IMR-90 (cell line): ENCODE results near the gene SNRPE. TPM values are rescaled to one million over a fixed set of nuclear protein-coding genes. Genes with fewer than 3 reads are reported as not detected.

ENCODE experiments used
- ATAC-seq: fragments of 200-7000 bp; cut with Tn5 transposase; 2 replicates; pipeline ENCODE4 v1.9.1; 2020; ENCODE audit warnings: low read depth, mild to moderate bottlenecking, moderate library complexity
- BruUV-seq: library from RNA; stranded (reverse); fragments of 400-500 nt; replicated peaks from 2 replicates; lab custom pipeline; 2021; lab: Mats Ljungman, UMichigan
- CTCF ChIA-PET: fragments of 300-600 bp; formaldehyde crosslinking; extraction: SDS; loops from one replicate; lab custom pipeline; 2021; ENCODE audit warnings: antibody characterized with exemption; lab: Yijun Ruan, JAX
- POLR2A ChIA-PET: fragments of 300-600 bp; sonication (Branson Sonifier 250); formaldehyde crosslinking; loops from one replicate; lab custom pipeline; 2022; ENCODE audit warnings: antibody characterized with exemption; ENCODE audit not compliant: unreplicated experiment; lab: Charles Lee
- DNase-seq: peaks from one replicate; pipeline ENCODE4 v3.0.0; 2013
- H2AFZ ChIP-seq: replicated peaks from 2 replicates; pipeline ENCODE3; 2013; ENCODE audit warnings: low read length, mild to moderate bottlenecking; ENCODE audit not compliant: poor library complexity
- H2AK5ac ChIP-seq: 2 replicates; pipeline ENCODE4 v1.6.1; 2013; ENCODE audit warnings: low read depth, low read length, inconsistent platforms
- H2AK9ac ChIP-seq: replicated peaks from 2 replicates; pipeline ENCODE3; 2013; ENCODE audit warnings: mild to moderate bottlenecking, low read depth, low read length, moderate library complexity; ENCODE audit not compliant: poor library complexity
- H2BK120ac ChIP-seq: 2 replicates; pipeline ENCODE4 v1.6.1; 2013; ENCODE audit warnings: low read depth, low read length, inconsistent platforms
- H2BK15ac ChIP-seq: 3 replicates; pipeline ENCODE4 v1.6.1; 2013; ENCODE audit warnings: low read depth, low read length, inconsistent platforms
- H2BK20ac ChIP-seq: 2 replicates; pipeline ENCODE4 v1.6.1; 2013; ENCODE audit warnings: low read depth, mild to moderate bottlenecking, inconsistent platforms, low read length, moderate library complexity
- H2BK5ac ChIP-seq: 2 replicates; pipeline ENCODE4 v1.6.1; 2013; ENCODE audit warnings: mild to moderate bottlenecking, low read depth, low read length, inconsistent platforms; ENCODE audit not compliant: poor library complexity, severe bottlenecking
- H3K14ac ChIP-seq: replicated peaks from 2 replicates; pipeline ENCODE4 v1.6.1; 2013; ENCODE audit warnings: low read depth, low read length, inconsistent platforms
- H3K18ac ChIP-seq: 2 replicates; pipeline ENCODE4 v1.6.1; 2013; ENCODE audit warnings: low read depth, low read length, control low read depth
- H3K23ac ChIP-seq: 2 replicates; pipeline ENCODE4 v1.6.1; 2013; ENCODE audit warnings: low read depth, low read length, inconsistent platforms
- H3K27ac ChIP-seq: 2 replicates; pipeline ENCODE4 v1.5.1; 2013; ENCODE audit warnings: mild to moderate bottlenecking, control low read depth, low read length; ENCODE audit not compliant: insufficient read depth
- H3K27me3 ChIP-seq: 2 replicates; pipeline ENCODE4 v1.6.1; 2013; ENCODE audit warnings: low read length; ENCODE audit not compliant: control insufficient read depth, insufficient read depth
- H3K36me3 ChIP-seq: 2 replicates; pipeline ENCODE4 v1.6.1; 2013; ENCODE audit warnings: low read length, mixed read lengths; ENCODE audit not compliant: control insufficient read depth, insufficient read depth
- H3K4ac ChIP-seq: 2 replicates; pipeline ENCODE4 v1.6.1; 2013; ENCODE audit warnings: low read depth, low read length, inconsistent platforms
- H3K4me1 ChIP-seq: 2 replicates; pipeline ENCODE4 v1.6.1; 2013; ENCODE audit warnings: low read length, mixed read lengths; ENCODE audit not compliant: control insufficient read depth, insufficient read depth
- H3K4me2 ChIP-seq: 2 replicates; pipeline ENCODE4 v1.6.1; 2013; ENCODE audit warnings: low read depth, mild to moderate bottlenecking, control low read depth, low read length, moderate library complexity
- H3K4me3 ChIP-seq: 2 replicates; pipeline ENCODE4 v1.5.1; 2013; ENCODE audit warnings: low read depth, mild to moderate bottlenecking, control low read depth, low read length, moderate library complexity; ENCODE audit not compliant: insufficient read depth
- H3K56ac ChIP-seq: 2 replicates; pipeline ENCODE4 v1.6.1; 2013; ENCODE audit warnings: low read length, inconsistent platforms; ENCODE audit not compliant: insufficient read depth; ENCODE audit errors: extremely low read depth
- H3K79me1 ChIP-seq, 2 experiments: 2 replicates each; pipeline ENCODE4 v1.6.1; 2013; ENCODE audit warnings: low read length in 2 of 2, inconsistent platforms in 1 of 2, low read depth in 1 of 2
- H3K9ac ChIP-seq: 2 replicates; pipeline ENCODE4 v1.6.1; 2013; ENCODE audit warnings: low read depth, low read length, control low read depth
- H3K9me1 ChIP-seq: 2 replicates; pipeline ENCODE4 v1.6.1; 2013; ENCODE audit warnings: low read length, inconsistent platforms; ENCODE audit not compliant: insufficient read depth
- H3K9me3 ChIP-seq: 2 replicates; pipeline ENCODE4 v1.6.1; 2013; ENCODE audit warnings: low read length; ENCODE audit not compliant: control insufficient read depth, insufficient read depth
- H4K20me1 ChIP-seq: 2 replicates; pipeline ENCODE4 v1.6.1; 2013; ENCODE audit warnings: low read length, inconsistent platforms; ENCODE audit not compliant: insufficient read depth
- H4K5ac ChIP-seq: 2 replicates; pipeline ENCODE4 v1.6.1; 2013; ENCODE audit warnings: mild to moderate bottlenecking, low read depth, low read length, control low read depth
- H4K8ac ChIP-seq, 2 experiments: 2 replicates each; pipeline ENCODE4 v1.6.1; 2013; ENCODE audit warnings: low read depth in 2 of 2, low read length in 2 of 2, control low read depth in 1 of 2, inconsistent platforms in 1 of 2
- H4K91ac ChIP-seq: 2 replicates; pipeline ENCODE4 v1.6.1; 2013; ENCODE audit warnings: low read depth, low read length, inconsistent platforms; ENCODE audit not compliant: insufficient read depth
- BHLHE40 ChIP-seq: fragments of 150-350 bp; IDR thresholded peaks from 2 replicates; pipeline ENCODE4 v1.6.1; 2016; ENCODE audit warnings: mild to moderate bottlenecking, low read depth, low read length
- CEBPB ChIP-seq: IDR thresholded peaks from 2 replicates; pipeline ENCODE4 v1.6.1; 2012; ENCODE audit warnings: low read depth, low read length, improper control_type of control experiment
- CHD1 ChIP-seq: IDR thresholded peaks from 2 replicates; pipeline ENCODE4 v1.6.1; 2012; ENCODE audit warnings: low read depth, low read length, improper control_type of control experiment
- FOS ChIP-seq: fragments of 150-350 bp; IDR thresholded peaks from 2 replicates; pipeline ENCODE4 v1.6.1; 2016; ENCODE audit warnings: low read depth, low read length
- MAFK ChIP-seq: IDR thresholded peaks from 2 replicates; pipeline ENCODE4 v1.6.1; 2012; ENCODE audit warnings: low read depth, low read length, improper control_type of control experiment
- MXI1 ChIP-seq: IDR thresholded peaks from 2 replicates; pipeline ENCODE4 v1.6.1; 2012; ENCODE audit warnings: low read depth, mild to moderate bottlenecking, low read length, moderate library complexity, borderline replicate concordance
- NFE2L2 ChIP-seq: fragments of 150-350 bp; IDR thresholded peaks from 2 replicates; pipeline ENCODE4 v1.6.1; 2016; ENCODE audit warnings: low read depth, mild to moderate bottlenecking, low read length
- POLR2A ChIP-seq: IDR thresholded peaks from 2 replicates; pipeline ENCODE4 v1.6.1; 2012; ENCODE audit warnings: mild to moderate bottlenecking, low read depth, low read length
- RAD21 ChIP-seq: IDR thresholded peaks from 2 replicates; pipeline ENCODE4 v1.6.1; 2012; ENCODE audit warnings: low read length, improper control_type of control experiment
- RCOR1 ChIP-seq: IDR thresholded peaks from 2 replicates; pipeline ENCODE4 v1.6.1; 2012; ENCODE audit warnings: mild to moderate bottlenecking, low read length, improper control_type of control experiment; ENCODE audit not compliant: insufficient replicate concordance
- RFX5 ChIP-seq: IDR thresholded peaks from 2 replicates; pipeline ENCODE4 v1.8.0; 2012; ENCODE audit warnings: low read depth, mild to moderate bottlenecking, low read length, moderate library complexity
- SMC3 ChIP-seq: fragments of 150-350 bp; IDR thresholded peaks from 2 replicates; pipeline ENCODE4 v1.6.1; 2016; ENCODE audit warnings: low read depth, mild to moderate bottlenecking, antibody characterized with exemption, low read length, moderate library complexity
- WGBS, 2 experiments: methylation state at CpG; one replicate each; pipeline versions ENCODE4 v1.1.5 to v1.1.7; 2013; ENCODE audit warnings: missing lambda C conversion rate in 2 of 2; ENCODE audit not compliant: insufficient read length in 1 of 2; ENCODE audit errors: extremely low coverage in 2 of 2; 5-methylcytosine and 5-hydroxymethylcytosine counted together
- dilution Hi-C: fragments of 300-500 bp; cut with HindIII; formaldehyde crosslinking; loops from one replicate; pipeline ENCODE4 v1.14.3; 2018; ENCODE audit warnings: low sequenced_read_pairs; ENCODE audit not compliant: unreplicated experiment
- in situ Hi-C: fragments of 300-500 bp; cut with MboI; formaldehyde crosslinking; loops from 3 replicates; pipeline ENCODE4 v1.14.3; 2019; ENCODE audit warnings: low sequenced_read_pairs, inconsistent platforms, mixed read lengths
- intact Hi-C: fragments of 100-400 bp; cut with micrococcal nuclease; formaldehyde crosslinking; loops from 2 replicates; pipeline ENCODE4 v1.10.0; 2022
- polyA plus RNA-seq, 3 experiments: library from polyadenylated mRNA; depleted of rRNA; stranded (reverse); fragments of >200 nt; gene quantifications; 2 replicates each; pipeline ENCODE4 v1.2.3, GENCODE V29; 2012; ENCODE audit warnings: low replicate concordance in 1 of 3
- total RNA-seq: library from RNA; depleted of rRNA; stranded (reverse); fragments of >200 nt; gene quantifications from 2 replicates; pipeline ENCODE4 v1.2.3, GENCODE V29; 2012

SNRPE gene
- total and polyA plus RNA-seq, 2 of the 4 experiments (the other 2 are of a cell fraction), result 43.6 to 219 TPM

- TF ChIP-seq RFX5, result no peak
- TF ChIP-seq POLR2A, result no peak
- no peak for TF ChIP-seq RAD21
- TF ChIP-seq MXI1, result no peak
- TF ChIP-seq CHD1, result no peak
These were observed 43.9 kb downstream of the SNRPE start (continued) for GRCh38 chr1:203905275-203905674.

- TF ChIP-seq RCOR1 (no peak), CHD1 (no peak), BHLHE40 (peak; percentile 47; the same call in 1 of the 2 replicates), CEBPB (peak; percentile 83; the same call in 1 of the 2 replicates), FOS (peak; percentile 97), NFE2L2 (0 out of 2 replicates have a peak, but pooled peaks have one; percentile 6), MAFK (peak; percentile 46), SMC3 (no peak)
- WGBS, 2 experiments, result 0% methylated on average over 2 of the region's 2 CpGs; no CpG with 5 or more reads in 1 of the 2 experiments
- H3K18ac ChIP-seq, result no peak overlapping the region
- H3K4me3 ChIP-seq, result no peak overlapping the region
- H4K20me1 ChIP-seq, result no peaks in the 10 kb centered on the region
- ATAC-seq (peak; percentile 98), DNase-seq (peak; percentile 93)
- H2BK15ac ChIP-seq, result no peak overlapping the region
- no peak overlapping the region for H4K5ac ChIP-seq
- H3K9me1 ChIP-seq, result peaks cover 4% of the 10 kb centered on the region
- no peak overlapping the region for H3K23ac ChIP-seq
- no peak overlapping the region; a peak in 1 of 4 replicates for H4K8ac ChIP-seq
- no peak overlapping the region for H2AK9ac ChIP-seq
- intact Hi-C loops, result loop anchor here (1.0 kb wide), 1 partner anchor 8 kb away; no protein-coding TSS in a partner anchor
- no peak overlapping the region for H3K27ac ChIP-seq
- H3K9ac ChIP-seq, result no peak overlapping the region
- H4K91ac ChIP-seq, result no peak overlapping the region
- no peaks in the 10 kb centered on the region for H3K9me3 ChIP-seq
- no peak overlapping the region for H2AFZ ChIP-seq
- H2BK20ac ChIP-seq, result no peak overlapping the region
- H3K79me1 ChIP-seq, result no peaks in the 10 kb centered on the region
- no peaks in the 10 kb centered on the region for H3K27me3 ChIP-seq
- no peak overlapping the region for H3K56ac ChIP-seq
- H3K4me1 ChIP-seq, result peaks cover under 1% of the 10 kb centered on the region
- no peak overlapping the region for H3K14ac ChIP-seq
- H3K4me2 ChIP-seq, result no peak overlapping the region
- dilution Hi-C loops, result no loop called here
- no peak overlapping the region for H2AK5ac ChIP-seq
- H2BK5ac ChIP-seq, result peak overlapping the region; percentile 82
- in situ Hi-C loops, result no loop called here
- ChIA-PET CTCF (no interaction called here), POLR2A (interaction anchor here (0.6 kb wide), 1 partner anchor 14 kb away, joined by 3 read pairs; no protein-coding TSS in a partner anchor)
- H3K36me3 ChIP-seq, result no peaks in the 10 kb centered on the region
- no peak overlapping the region for H3K4ac ChIP-seq
- no TSS peak for BruUV-seq
- H2BK120ac ChIP-seq, result 0 out of 2 replicates have a peak overlapping the region, but pooled peaks have one; percentile 70
These were observed 45.5 kb downstream of the SNRPE start for GRCh38 chr1:203906932-203907331.
